ENCODE results near the gene PCDHB6. TPM values are rescaled to one million over a fixed set of nuclear protein-coding genes. Genes with fewer than 3 reads are reported as not detected.
"Not testable (repeated sequence)": the region's sequence is repeated elsewhere in the genome, so short reads cannot be mapped to it uniquely, and the experiment has no call there.

PCDHB6 gene
- total RNA-seq, 1 donor from 2014 or later, result under 0.01 TPM

DNA sequence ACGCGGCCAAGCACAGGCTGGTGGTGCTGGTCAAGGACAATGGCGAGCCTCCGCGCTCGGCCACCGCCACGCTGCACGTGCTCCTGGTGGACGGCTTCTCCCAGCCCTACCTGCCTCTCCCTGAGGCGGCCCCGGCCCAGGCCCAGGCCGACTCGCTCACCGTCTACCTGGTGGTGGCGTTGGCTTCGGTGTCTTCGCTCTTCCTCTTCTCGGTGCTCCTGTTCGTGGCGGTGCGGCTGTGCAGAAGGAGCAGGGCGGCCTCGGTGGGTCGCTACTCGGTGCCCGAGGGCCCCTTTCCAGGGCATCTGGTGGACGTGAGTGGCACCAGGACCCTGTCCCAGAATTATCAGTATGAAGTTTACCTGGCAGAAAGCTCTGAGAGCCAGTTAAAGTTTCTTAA is 8.0 kb downstream of the PCDHB6 start:
- DNase-seq (ENCODE audit: low read depth in 2 of 2), result not testable (repeated sequence)

DNA sequence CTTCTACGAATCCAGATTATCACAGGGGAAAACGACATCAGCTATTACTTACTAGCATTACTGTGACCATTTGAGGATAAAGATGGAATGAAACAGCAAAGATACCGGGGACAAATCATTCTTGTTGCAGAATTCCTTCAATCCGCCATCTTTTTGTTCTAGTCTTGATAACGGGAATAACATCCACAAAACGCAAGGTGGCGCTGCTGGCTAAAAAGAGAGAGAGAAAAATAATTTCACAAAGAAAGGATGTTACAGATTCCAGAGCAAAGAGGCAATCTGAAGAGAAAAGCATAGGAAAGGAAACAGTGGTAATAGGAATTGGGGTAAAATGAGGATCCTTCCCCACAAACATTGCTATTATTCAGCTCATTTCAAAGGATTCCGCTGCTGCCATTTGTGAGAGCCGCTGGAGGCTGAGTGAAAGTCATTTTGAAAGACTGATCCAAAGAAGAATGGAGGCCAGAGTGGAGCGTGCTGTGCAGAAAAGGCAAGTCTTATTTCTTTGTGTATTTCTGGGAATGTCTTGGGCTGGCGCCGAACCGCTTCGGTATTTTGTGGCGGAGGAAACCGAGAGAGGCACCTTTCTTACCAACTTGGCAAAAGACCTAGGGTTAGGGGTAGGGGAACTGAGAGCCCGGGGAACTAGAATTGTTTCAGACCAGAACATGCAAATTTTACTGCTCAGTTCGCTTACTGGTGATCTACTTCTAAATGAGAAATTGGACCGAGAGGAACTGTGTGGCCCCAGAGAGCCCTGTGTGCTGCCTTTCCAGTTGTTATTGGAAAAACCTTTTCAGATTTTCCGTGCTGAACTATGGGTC is 22.7 kb downstream of the PCDHB6 start, which contains the start of gene PCDHB7:
Gene PCDHB7, plus strand, starts transcription at position 264 of the 824 bp plus-strand sequence. Its CDS starts 192 bp downstream, at position 456.
- peak in 1 of 2 donors; percentile 35 for DNase-seq (ENCODE audit: low read depth in 2 of 2)

DNA sequence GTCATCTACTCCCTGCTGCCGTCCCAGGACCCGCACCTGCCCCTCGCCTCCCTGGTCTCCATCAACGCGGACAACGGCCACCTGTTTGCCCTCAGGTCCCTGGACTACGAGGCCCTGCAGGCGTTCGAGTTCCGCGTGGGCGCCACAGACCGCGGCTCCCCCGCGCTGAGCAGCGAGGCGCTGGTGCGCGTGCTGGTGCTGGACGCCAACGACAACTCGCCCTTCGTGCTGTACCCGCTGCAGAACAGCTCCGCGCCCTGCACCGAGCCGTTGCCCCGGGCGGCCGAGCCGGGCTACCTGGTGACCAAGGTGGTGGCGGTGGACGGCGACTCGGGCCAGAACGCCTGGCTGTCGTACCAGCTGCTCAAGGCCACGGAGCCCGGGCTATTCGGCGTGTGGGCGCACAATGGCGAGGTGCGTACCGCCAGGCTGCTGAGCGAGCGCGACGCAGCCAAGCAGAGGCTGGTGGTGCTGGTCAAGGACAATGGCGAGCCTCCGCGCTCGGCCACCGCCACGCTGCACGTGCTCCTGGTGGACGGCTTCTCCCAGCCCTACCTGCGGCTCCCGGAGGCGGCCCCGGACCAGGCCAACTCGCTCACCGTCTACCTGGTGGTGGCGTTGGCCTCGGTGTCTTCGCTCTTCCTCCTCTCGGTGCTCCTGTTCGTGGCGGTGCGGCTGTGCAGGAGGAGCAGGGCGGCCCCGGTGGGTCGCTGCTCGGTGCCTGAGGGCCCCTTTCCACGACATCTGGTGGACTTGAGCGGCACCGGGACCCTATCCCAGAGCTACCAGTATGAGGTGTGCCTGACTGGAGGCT is 24.6 kb downstream of the PCDHB6 start:
- DNase-seq (ENCODE audit: low read depth in 2 of 2), result not testable (repeated sequence)

DNA sequence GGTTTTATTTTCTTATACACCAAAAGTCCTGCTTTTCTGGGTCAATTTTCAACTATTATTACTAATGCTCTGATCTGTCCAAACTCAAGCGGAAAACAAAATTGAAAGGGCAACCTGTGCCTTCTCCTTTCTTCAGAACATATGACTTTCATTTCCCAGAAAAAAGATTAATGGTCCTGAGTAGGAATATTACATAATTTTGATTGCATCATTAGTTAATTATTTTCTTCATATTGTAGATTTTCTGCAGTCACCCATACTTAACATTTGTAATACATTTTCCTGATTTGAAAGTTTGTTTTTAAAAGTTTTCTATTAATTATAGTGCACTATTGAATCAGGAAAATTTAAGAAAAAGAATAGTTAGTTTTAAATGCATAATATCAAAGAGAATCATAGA is 26.1 kb downstream of the PCDHB6 start:
- DNase-seq (ENCODE audit: low read depth in 2 of 2), result no peak

DNA sequence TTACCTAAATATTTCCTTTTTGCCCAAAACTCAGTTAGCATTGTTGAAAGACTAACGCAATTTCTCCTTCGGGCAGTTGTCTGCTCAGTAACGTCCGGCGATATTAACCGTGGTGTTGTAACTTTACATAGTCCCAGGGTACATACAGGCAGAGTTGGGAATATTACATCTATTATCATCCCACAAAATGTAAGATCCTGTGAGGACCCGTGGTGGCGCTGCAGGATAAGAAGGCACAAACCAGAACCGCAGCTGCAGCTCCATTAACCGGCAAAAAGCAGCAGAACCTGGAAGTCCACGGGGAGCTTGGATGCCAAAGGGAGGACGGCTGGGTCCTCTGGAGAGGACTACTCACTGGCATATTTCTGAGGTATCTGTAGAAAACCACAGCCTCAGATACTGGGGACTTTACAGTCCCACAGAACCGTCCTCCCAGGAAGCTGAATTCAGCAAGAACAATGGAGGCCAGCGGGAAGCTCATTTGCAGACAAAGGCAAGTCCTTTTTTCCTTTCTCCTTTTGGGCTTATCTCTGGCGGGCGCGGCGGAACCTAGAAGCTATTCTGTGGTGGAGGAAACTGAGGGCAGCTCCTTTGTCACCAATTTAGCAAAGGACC is 27.8 kb downstream of the PCDHB6 start, which contains the start of gene PCDHB8:
Gene PCDHB8, plus strand, starts transcription at position 214 of the 615 bp plus-strand sequence. Its CDS starts 245 bp downstream, at position 459.
- DNase-seq (ENCODE audit: low read depth in 2 of 2), result not testable (repeated sequence)

DNA sequence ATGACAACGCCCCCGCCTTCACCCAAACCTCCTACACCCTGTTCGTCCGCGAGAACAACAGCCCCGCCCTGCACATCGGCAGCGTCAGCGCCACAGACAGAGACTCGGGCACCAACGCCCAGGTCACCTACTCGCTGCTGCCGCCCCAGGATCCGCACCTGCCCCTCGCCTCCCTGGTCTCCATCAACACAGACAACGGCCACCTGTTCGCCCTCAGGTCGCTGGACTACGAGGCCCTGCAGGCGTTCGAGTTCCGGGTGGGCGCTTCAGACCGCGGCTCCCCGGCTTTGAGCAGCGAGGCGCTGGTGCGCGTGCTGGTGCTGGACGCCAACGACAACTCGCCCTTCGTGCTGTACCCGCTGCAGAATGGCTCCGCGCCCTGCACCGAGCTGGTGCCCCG is 29.5 kb downstream of the PCDHB6 start:
- not testable (repeated sequence) for DNase-seq (ENCODE audit: low read depth in 2 of 2)

DNA sequence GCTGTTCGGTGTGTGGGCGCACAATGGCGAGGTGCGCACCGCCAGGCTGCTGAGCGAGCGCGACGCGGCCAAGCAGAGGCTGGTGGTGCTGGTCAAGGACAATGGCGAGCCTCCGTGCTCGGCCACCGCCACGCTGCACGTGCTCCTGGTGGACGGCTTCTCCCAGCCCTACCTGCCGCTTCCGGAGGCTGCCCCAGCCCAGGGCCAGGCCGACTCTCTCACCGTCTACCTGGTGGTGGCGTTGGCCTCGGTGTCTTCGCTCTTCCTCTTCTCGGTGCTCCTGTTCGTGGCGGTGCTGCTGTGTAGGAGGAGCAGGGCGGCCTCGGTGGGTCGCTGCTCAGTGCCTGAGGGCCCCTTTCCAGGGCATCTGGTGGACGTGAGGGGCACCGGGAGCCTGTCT is 30.0 kb downstream of the PCDHB6 start:
- DNase-seq (ENCODE audit: low read depth in 2 of 2), result not testable (repeated sequence)

DNA sequence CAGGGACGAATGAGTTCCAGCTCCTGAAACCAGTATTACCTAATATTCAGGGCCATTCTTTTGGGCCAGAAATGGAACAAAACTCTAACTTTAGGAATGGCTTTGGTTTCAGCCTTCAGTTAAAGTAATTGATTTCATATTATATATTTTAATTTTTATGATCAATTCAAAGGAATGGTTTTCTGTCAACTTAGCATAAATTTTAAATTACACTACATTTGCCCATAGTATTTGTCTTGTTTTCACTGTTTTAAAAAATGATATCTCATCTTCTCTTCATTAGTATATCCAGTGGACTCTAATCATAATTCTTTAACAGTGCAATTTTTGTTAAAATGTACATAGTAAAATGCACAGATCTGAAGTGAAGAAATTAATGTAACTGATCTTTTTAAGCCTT is 30.5 kb downstream of the PCDHB6 start:
- DNase-seq (ENCODE audit: low read depth in 2 of 2), result no peak

DNA sequence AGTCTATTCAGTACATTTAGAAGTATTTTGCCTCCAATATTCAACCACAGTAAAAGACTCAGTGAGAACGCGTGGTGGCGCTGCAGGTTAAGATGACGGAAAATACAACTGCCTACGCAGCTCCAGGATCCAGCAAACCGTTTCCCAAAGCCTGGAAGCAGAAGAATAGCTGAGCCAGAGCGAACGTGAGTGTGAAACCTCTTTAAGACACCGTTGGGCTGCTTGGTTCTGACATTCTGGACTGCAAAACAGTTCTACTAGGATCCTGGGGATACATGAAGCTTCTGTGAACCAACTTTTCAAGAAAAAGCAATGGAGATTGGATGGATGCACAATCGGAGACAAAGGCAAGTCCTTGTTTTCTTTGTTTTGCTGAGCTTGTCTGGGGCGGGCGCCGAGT is 32.4 kb downstream of the PCDHB6 start, which contains the start of gene PCDHB16:
Gene PCDHB16, plus strand, starts transcription at position 140 of the 400 bp plus-strand sequence. Its CDS starts 173 bp downstream, at position 313.
- peak; percentile 14 to 24 for DNase-seq (ENCODE audit: low read depth in 2 of 2)

DNA sequence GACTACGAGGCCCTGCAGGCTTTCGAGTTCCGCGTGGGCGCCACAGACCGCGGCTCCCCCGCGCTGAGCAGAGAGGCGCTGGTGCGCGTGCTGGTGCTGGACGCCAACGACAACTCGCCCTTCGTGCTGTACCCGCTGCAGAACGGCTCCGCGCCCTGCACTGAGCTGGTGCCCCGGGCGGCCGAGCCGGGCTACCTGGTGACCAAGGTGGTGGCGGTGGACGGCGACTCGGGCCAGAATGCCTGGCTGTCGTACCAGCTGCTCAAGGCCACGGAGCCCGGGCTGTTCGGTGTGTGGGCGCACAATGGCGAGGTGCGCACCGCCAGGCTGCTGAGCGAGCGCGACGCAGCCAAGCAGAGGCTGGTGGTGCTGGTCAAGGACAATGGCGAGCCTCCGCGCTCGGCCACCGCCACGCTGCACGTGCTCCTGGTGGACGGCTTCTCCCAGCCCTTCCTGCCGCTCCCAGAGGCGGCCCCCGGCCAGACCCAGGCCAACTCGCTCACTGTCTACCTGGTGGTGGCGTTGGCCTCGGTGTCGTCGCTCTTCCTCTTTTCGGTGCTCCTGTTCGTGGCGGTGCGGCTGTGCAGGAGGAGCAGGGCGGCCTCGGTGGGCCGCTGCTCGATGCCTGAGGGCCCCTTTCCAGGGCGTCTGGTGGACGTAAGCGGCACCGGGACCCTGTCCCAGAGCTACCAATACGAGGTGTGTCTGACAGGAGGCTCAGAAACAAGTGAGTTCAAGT is 34.4 kb downstream of the PCDHB6 start:
- not testable (repeated sequence) for DNase-seq (ENCODE audit: low read depth in 2 of 2)

DNA sequence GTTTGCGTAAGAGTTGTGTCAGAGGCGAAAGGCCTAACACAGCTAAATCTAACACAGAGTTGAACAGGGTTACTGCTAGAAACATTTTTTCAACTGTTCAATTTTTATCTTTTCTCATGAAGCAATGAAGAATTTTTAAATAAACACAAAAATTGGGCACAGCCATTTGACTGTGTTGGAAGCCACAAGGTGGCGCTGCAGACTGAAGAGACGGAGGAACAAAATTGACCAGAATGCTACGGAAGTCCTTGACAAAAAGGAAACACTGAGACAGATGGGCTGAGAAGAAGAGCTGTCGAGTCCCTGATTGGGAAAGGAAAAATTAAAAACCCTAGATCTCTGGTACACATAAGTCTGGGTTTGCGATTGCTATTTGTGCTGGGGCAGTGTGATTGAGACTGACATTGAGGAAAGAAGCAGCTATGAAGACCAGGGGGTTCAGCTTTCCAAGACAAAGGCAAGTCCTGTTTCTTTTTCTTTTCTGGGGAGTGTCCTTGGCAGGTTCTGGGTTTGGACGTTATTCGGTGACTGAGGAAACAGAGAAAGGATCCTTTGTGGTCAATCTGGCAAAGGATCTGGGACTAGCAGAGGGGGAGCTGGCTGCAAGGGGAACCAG is 37.1 kb downstream of the PCDHB6 start, which contains the start of gene PCDHB9:
Gene PCDHB9, plus strand, starts transcription at position 265 of the 616 bp plus-strand sequence. Its CDS starts 158 bp downstream, at position 423.
- DNase-seq (ENCODE audit: low read depth in 2 of 2), result peak in 1 of 2 donors; percentile 7

DNA sequence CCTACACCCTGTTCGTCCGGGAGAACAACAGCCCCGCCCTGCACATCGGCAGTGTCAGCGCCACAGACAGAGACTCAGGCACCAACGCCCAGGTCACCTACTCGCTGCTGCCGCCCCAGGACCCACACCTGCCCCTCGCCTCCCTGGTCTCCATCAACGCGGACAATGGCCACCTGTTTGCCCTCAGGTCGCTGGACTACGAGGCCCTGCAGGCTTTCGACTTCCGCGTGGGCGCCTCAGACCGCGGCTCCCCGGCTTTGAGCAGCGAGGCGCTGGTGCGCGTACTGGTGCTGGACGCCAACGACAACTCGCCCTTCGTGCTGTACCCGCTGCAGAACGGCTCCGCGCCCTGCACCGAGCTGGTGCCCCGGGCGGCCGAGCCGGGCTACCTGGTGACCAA is 38.8 kb downstream of the PCDHB6 start:
- DNase-seq (ENCODE audit: low read depth in 2 of 2), result not testable (repeated sequence)

DNA sequence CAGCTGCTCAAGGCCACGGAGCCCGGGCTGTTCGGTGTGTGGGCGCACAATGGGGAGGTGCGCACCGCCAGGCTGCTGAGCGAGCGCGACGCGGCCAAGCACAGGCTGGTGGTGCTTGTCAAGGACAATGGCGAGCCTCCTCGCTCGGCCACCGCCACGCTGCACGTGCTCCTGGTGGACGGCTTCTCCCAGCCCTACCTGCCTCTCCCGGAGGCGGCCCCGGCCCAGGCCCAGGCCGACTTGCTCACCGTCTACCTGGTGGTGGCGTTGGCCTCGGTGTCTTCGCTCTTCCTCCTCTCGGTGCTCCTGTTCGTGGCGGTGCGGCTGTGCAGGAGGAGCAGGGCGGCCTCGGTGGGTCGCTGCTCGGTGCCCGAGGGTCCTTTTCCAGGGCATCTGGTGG is 39.3 kb downstream of the PCDHB6 start:
- not testable (repeated sequence) for DNase-seq (ENCODE audit: low read depth in 2 of 2)

DNA sequence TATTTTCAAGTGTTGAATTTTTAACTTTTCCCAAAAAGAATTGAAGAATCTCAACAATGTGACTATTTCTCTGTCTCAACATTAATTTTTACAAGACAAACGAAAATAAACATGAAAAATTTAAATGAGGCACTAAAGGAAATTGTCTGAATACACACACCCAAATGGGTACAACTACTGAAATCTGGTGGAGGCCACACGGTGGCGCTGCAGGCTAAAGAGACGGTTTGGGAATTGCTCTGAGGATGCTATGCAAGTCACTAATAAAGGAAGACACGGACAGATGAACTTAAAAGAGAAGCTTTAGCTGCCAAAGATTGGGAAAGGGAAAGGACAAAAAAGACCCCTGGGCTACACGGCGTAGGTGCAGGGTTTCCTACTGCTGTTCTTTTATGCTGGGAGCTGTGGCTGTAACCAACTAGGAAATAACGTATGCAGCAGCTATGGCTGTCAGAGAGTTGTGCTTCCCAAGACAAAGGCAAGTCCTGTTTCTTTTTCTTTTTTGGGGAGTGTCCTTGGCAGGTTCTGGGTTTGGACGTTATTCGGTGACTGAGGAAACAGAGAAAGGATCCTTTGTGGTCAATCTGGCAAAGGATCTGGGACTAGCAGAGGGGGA is 42.4 kb downstream of the PCDHB6 start, which contains the start of gene PCDHB10:
Gene PCDHB10, plus strand, starts transcription at position 244 of the 616 bp plus-strand sequence. Its CDS starts 200 bp downstream, at position 444.
- peak in 1 of 2 donors; percentile 35 for DNase-seq (ENCODE audit: low read depth in 2 of 2)

DNA sequence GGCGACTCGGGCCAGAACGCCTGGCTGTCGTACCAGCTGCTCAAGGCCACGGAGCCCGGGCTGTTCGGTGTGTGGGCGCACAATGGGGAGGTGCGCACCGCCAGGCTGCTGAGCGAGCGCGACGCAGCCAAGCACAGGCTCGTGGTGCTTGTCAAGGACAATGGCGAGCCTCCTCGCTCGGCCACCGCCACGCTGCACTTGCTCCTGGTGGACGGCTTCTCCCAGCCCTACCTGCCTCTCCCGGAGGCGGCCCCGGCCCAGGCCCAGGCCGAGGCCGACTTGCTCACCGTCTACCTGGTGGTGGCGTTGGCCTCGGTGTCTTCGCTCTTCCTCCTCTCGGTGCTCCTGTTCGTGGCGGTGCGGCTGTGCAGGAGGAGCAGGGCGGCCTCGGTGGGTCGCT is 44.5 kb downstream of the PCDHB6 start:
- not testable (repeated sequence) for DNase-seq (ENCODE audit: low read depth in 2 of 2)

DNA sequence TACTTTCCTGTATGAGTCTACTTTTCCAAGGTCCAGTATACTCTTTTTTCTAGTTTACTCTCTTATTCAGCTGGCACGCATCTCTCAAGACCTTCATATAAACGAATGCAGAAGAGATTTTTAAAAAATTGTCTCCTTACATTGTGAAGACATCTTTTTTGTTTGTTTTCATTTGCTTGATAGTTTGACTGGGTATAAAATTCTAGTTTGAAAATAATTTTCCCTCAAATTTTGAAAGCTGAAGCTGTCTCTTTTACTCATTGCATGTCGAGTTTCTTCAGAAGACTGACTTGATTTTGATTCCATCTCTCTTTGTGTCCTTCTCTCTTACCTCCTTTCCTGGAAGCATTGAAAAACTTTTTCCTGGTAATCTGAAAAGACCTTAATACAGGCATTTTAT is 46.5 kb downstream of the PCDHB6 start:
- no peak for DNase-seq (ENCODE audit: low read depth in 2 of 2)

DNA sequence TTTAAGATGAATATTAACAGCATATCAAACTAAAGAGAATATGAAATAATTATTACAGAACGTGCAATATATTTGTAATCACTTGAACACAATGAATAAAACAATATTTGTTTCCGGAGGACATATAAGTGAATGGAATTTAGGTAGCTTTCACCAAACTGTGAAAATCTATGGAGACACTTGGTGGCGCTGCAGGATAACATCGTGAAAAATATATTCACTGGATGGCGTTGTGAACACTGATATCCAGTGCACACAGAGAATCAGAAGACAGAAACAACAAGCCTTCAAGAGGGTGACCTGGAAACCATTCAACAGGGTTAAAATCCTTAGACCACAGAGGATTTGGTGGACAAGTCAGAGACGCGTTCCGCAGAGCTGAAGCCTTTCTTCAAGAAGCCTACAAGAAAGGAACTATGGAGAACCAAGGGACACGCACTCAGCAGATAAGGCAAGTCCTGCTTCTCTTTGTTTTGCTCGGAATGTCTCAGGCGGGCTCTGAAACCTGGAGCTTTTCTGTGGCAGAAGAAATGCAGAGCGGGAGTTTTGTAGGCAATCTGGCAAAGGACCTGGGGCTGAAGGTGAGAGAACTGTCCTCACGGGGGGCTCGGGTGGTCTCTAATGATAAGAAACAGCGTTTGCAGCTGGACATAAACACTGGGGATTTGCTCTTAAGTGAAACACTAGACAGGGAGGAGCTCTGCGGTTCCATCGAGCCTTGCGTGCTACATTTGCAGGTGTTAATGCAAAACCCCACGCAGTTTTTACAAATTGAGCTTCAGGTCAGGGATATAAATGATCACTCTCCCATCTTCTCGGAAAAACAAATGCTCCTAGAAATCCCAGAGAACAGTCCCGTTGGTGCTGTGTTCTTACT is 49.7 kb downstream of the PCDHB6 start, which contains the start of gene PCDHB11:
Gene PCDHB11, plus strand, starts transcription at position 269 of the 877 bp plus-strand sequence. Its CDS starts 148 bp downstream, at position 417.
- DNase-seq (ENCODE audit: low read depth in 2 of 2), result peak in 1 of 2 donors; percentile 5

DNA sequence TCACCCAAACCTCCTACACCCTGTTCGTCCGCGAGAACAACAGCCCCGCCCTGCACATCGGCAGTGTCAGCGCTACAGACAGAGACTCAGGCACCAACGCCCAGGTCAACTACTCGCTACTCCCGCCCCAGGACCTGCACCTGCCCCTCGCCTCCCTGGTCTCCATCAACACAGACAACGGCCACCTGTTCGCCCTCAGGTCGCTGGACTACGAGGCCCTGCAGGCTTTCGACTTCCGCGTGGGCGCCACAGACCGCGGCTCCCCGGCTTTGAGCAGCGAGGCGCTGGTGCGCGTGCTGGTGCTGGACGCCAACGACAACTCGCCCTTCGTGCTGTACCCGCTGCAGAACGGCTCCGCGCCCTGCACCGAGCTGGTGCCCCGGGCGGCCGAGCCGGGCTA is 51.3 kb downstream of the PCDHB6 start:
- DNase-seq (ENCODE audit: low read depth in 2 of 2), result not testable (repeated sequence)

Data from dermis microvascular lymphatic vessel endothelial cell (primary cell).